Subcutaneous adipose tissue (tissue), 4 donors: ENCODE measurements around the gene ADAMTS16. TPM values are rescaled to one million over a fixed set of nuclear protein-coding genes. Genes with fewer than 3 reads are reported as not detected.

Experiments
- CTCF ChIP-seq: fragments of 450-650 bp; IDR thresholded peaks from one replicate; pipeline ENCODE4 v1.5.1; 2016; ENCODE audit warnings: low read depth, mild to moderate bottlenecking, control low read depth, antibody characterized with exemption, moderate library complexity
- total RNA-seq, 4 donors: library from RNA; depleted of rRNA; stranded (reverse); fragments of >200 nt; gene quantifications; one replicate each; pipeline ENCODE4 v1.1.0, GENCODE V29; 2016

The ADAMTS16 gene
- total RNA-seq, 4 donors from 2014 or later, result 0.66 to 2.0 (median 0.88) TPM

GRCh38 chr5:5298841-5299541, 158.9 kb downstream of the ADAMTS16 start:
- TF ChIP-seq CTCF, result no peak

- no peak for TF ChIP-seq CTCF
Observed at GRCh38 chr5:5301176-5301575, 161.0 kb downstream of the ADAMTS16 start.

- TF ChIP-seq CTCF, result no peak
Observed at GRCh38 chr5:5302201-5302600, 162.1 kb downstream of the ADAMTS16 start.

- TF ChIP-seq CTCF, result no peak
Observed at GRCh38 chr5:5303242-5303641, 163.1 kb downstream of the ADAMTS16 start.

- TF ChIP-seq CTCF, result no peak
Observed at GRCh38 chr5:5304361-5305020, 164.4 kb downstream of the ADAMTS16 start.

- TF ChIP-seq CTCF, result no peak
Observed at GRCh38 chr5:5306696-5307095, 166.6 kb downstream of the ADAMTS16 start.

GRCh38 chr5:5308319-5308718, 168.2 kb downstream of the ADAMTS16 start:
- TF ChIP-seq CTCF, result no peak
